ENCODE results near the gene KNTC1.

DNA sequence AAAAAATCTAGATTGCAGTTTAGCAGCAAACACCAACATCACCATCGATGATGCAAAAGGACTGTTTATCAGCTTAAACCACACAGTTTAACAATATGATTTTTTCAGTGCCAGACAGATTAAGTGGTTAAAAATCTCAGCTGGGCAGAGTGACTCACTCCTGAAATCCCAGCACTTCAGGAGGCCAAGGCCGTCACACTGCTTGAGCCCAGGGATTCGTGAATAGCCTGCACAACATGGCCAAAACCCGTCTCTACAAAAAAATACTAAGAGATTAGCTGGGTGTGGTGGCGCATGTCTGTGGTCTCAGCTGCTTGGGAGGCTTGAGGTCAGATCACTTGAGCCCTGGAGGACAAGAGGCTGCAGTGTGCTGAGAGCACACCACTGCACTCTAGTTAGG is 9.2 kb upstream of the KNTC1 start:
- TF ChIP-seq CTCF (IDR thresholded peaks at IDR 0.05): no peak
- no peak for TF ChIP-seq POLR2A (IDR thresholded peaks at IDR 0.05)
